Parathyroid adenoma (tissue), 2 donors: ENCODE measurements around the gene NRXN3.

Experiments
- H2AFZ ChIP-seq: fragments of 300-600 bp; sonication (generic); one replicate; pipeline ENCODE4 v1.7.0; 2017; ENCODE audit warnings: antibody characterized with exemption, mild to moderate bottlenecking
- H3K27ac ChIP-seq: fragments of 300-600 bp; sonication (generic); one replicate; pipeline ENCODE4 v1.7.0; 2017
- H3K27me3 ChIP-seq: fragments of 300-600 bp; sonication (generic); one replicate; pipeline ENCODE4 v1.7.0; 2017; ENCODE audit warnings: low read length; ENCODE audit not compliant: control insufficient read depth, insufficient read depth
- H3K36me3 ChIP-seq: fragments of 300-600 bp; sonication (generic); one replicate; pipeline ENCODE4 v1.7.0; 2017; ENCODE audit warnings: low read length; ENCODE audit not compliant: control insufficient read depth, insufficient read depth
- H3K4me1 ChIP-seq: fragments of 300-600 bp; sonication (generic); one replicate; pipeline ENCODE4 v1.7.0; 2017; ENCODE audit warnings: control low read depth
- H3K4me2 ChIP-seq: fragments of 300-600 bp; sonication (generic); one replicate; pipeline ENCODE4 v1.7.0; 2017; ENCODE audit warnings: low read length
- H3K4me3 ChIP-seq: fragments of 300-600 bp; sonication (generic); one replicate; pipeline ENCODE4 v1.7.0; 2017; ENCODE audit warnings: low read depth, low read length
- H3K79me2 ChIP-seq: fragments of 300-600 bp; sonication (generic); one replicate; pipeline ENCODE4 v1.7.0; 2017; ENCODE audit warnings: control low read depth
- H3K9ac ChIP-seq: fragments of 300-600 bp; sonication (generic); one replicate; pipeline ENCODE4 v1.7.0; 2017; ENCODE audit warnings: mild to moderate bottlenecking
- H3K9me3 ChIP-seq: fragments of 300-600 bp; sonication (generic); one replicate; pipeline ENCODE4 v1.7.0; 2017; ENCODE audit warnings: low read length; ENCODE audit not compliant: control insufficient read depth
- CTCF ChIP-seq: fragments of 300-600 bp; sonication (generic); IDR thresholded peaks from one replicate; pipeline ENCODE4 v1.7.0; 2017; ENCODE audit warnings: antibody characterized with exemption, mild to moderate bottlenecking
- donor health status: primary hyperparathyroidism.

NRXN3 gene

DNA sequence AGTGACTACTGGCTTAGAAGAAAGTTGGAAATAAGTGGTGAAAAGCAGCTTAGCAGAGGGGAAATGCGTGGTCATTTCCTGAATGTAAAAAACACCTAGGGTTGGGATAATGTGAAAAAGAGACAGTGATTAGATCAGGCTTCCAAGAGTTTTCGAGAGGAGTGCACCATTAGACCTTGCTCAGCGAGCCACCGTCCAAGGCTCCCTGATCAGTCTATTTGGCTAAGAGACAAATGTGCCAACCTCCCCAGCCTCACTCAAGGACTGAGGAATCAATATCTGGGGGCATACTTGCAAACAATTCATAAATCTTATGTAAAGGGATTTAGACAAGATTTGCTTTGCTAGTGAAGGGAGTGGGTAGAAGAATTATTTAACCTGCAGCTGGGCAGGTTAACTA, 594.5 kb downstream of the NRXN3 start:
- no peaks in the 10 kb centered on the region for H3K9me3 ChIP-seq
- no peak overlapping the region for H3K27ac ChIP-seq
- no peak overlapping the region for H3K4me3 ChIP-seq
- TF ChIP-seq CTCF: no peak
- H3K36me3 ChIP-seq: no peaks in the 10 kb centered on the region
- no peak overlapping the region for H3K4me2 ChIP-seq
- H3K27me3 ChIP-seq: no peaks in the 10 kb centered on the region
- no peak overlapping the region for H2AFZ ChIP-seq
- H3K79me2 ChIP-seq: no peaks in the 10 kb centered on the region
- no peaks in the 10 kb centered on the region for H3K4me1 ChIP-seq
- H3K9ac ChIP-seq: no peak overlapping the region

GRCh38 chr14:78767436-78767835, 597.3 kb downstream of the NRXN3 start:
- no peak overlapping the region for H3K4me2 ChIP-seq
- H3K36me3 ChIP-seq: no peaks in the 10 kb centered on the region
- no peaks in the 10 kb centered on the region for H3K4me1 ChIP-seq
- H3K4me3 ChIP-seq: no peak overlapping the region
- no peak overlapping the region for H2AFZ ChIP-seq
- no peaks in the 10 kb centered on the region for H3K9me3 ChIP-seq
- no peak for TF ChIP-seq CTCF
- no peak overlapping the region for H3K9ac ChIP-seq
- no peak overlapping the region for H3K27ac ChIP-seq
- no peaks in the 10 kb centered on the region for H3K79me2 ChIP-seq
- no peaks in the 10 kb centered on the region for H3K27me3 ChIP-seq

DNA sequence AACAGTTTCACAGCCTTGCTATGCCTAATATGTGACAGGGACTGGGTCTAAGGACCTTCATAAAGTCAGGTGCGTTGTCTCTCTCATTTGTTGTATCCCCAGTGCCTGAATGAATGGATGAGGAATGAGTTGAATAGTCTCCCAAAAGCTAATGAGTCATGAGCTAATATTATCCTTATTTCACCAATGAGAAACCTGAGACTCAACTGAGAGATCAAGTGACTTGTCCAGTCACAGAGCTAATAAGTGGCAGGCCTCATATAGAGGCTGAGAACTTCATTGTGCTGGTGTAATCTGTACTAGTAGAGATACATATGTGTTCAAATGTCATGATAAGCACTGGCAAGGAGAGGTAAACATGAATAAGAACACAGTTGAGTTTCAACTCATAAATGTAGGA, 612.4 kb downstream of the NRXN3 start:
- Histone ChIP-seq H3K9ac (no peak overlapping the region), H3K79me2 (no peaks in the 10 kb centered on the region), H3K27ac (no peak overlapping the region), H3K27me3 (no peaks in the 10 kb centered on the region), H2AFZ (no peak overlapping the region), H3K4me2 (no peak overlapping the region), H3K9me3 (no peaks in the 10 kb centered on the region), H3K36me3 (no peaks in the 10 kb centered on the region), H3K4me3 (no peak overlapping the region), H3K4me1 (no peaks in the 10 kb centered on the region)
- TF ChIP-seq CTCF: no peak

DNA sequence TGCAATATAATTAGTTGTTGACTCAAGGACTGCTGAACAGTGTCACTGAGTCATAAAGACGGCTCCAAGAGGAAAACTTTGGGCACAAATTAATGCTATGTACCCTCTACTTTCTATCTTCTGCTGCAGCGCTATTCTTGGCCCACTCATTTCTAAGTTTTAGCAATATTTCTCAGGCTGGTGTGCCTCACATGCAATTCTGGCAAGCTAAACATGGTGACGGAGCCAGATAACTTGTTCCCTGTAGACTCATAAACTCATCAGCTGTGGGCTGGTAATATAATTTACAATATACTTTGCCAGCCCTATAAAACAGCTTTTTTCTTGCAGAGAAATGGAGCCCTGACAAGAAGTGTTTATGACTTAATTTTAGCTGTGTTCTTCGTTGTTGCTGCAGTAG, 615.1 kb downstream of the NRXN3 start:
- no peak overlapping the region for H3K9ac ChIP-seq
- H3K4me2 ChIP-seq: no peak overlapping the region
- no peak overlapping the region for H2AFZ ChIP-seq
- no peaks in the 10 kb centered on the region for H3K9me3 ChIP-seq
- H3K36me3 ChIP-seq: no peaks in the 10 kb centered on the region
- no peaks in the 10 kb centered on the region for H3K4me1 ChIP-seq
- H3K27me3 ChIP-seq: no peaks in the 10 kb centered on the region
- H3K4me3 ChIP-seq: no peak overlapping the region
- no peaks in the 10 kb centered on the region for H3K79me2 ChIP-seq
- no peak overlapping the region for H3K27ac ChIP-seq
- no peak for TF ChIP-seq CTCF

DNA sequence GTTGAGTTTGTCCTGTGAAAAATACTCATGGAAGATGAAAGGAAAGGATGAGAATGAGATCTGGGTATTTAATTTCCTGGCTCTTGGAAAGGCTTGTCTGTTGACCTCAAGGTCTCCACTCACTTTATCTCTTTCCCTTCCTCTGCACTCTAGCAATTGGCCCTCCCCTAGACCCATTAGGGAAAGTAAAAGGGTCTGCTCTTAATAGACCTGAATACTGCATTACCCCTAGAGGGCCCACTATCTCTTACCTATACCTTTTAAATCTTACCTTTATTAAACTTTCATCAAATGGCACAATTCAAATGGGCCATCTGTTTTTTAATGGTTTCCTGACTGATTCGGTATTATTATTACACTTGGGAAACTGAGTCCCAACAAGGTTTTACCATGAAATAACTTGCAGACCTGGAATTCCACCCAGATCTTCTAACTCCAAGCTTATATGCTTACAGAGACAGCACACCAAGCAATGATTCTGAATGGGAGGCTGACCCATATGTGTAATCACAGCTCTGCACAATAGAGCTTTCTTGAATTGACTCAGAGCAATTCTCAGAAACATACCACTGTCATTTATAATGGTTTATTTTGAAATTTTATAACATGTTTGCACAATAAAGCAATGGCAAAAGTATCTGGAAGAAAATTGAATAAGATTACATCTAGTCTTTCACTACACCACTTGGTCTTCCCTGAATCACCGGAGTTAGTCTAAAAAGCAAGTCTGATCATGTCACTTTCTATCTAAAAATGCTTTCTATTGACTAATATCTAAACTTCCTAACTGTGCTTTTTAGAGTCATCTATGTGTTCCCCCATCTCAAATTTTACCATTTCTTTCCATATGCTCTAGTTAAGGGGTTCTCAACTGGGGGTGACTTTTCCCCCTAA, 618.5 kb downstream of the NRXN3 start:
- no peak overlapping the region for H3K27ac ChIP-seq
- H3K4me3 ChIP-seq: no peak overlapping the region
- H3K4me1 ChIP-seq: no peaks in the 10 kb centered on the region
- H2AFZ ChIP-seq: no peak overlapping the region
- no peaks in the 10 kb centered on the region for H3K27me3 ChIP-seq
- no peaks in the 10 kb centered on the region for H3K79me2 ChIP-seq
- H3K4me2 ChIP-seq: no peak overlapping the region
- TF ChIP-seq CTCF: no peak
- H3K9me3 ChIP-seq: no peaks in the 10 kb centered on the region
- H3K9ac ChIP-seq: no peak overlapping the region
- H3K36me3 ChIP-seq: no peaks in the 10 kb centered on the region
